GM23338 (cell line): Measurements from ENCODE around the gene SHOC1. TPM values are rescaled to one million over a fixed set of nuclear protein-coding genes. Genes with fewer than 3 reads are reported as not detected.

ENCODE experiments used
- ATAC-seq: fragments of 200-7000 bp; cut with Tn5 transposase; 3 replicates; pipeline ENCODE4 v1.9.1; 2020
- DNase-seq: peaks from one replicate; pipeline ENCODE4 v3.0.0-alpha.2; 2015; ENCODE audit warnings: low spot score
- H2AFZ ChIP-seq: fragments of 200-600 bp; sonication (generic); 2 replicates; pipeline ENCODE4 v1.8.0; 2016; ENCODE audit warnings: antibody characterized with exemption, mild to moderate bottlenecking, moderate library complexity
- H3F3A ChIP-seq: fragments of 200-600 bp; sonication (generic); replicated peaks from 2 replicates; pipeline ENCODE4 v1.8.0; 2017; ENCODE audit warnings: antibody characterized with exemption, mixed run types, low read depth
- H3K27ac ChIP-seq: fragments of 200-600 bp; sonication (generic); 2 replicates; pipeline ENCODE4 v1.6.1; 2016; ENCODE audit warnings: low read depth
- H3K27me3 ChIP-seq: fragments of 200-600 bp; sonication (generic); 2 replicates; pipeline ENCODE4 v1.8.0; 2016; ENCODE audit warnings: mild to moderate bottlenecking, mixed run types, moderate library complexity; ENCODE audit not compliant: insufficient read depth
- H3K36me3 ChIP-seq: fragments of 200-600 bp; sonication (generic); 2 replicates; pipeline ENCODE4 v1.8.0; 2016; ENCODE audit warnings: mild to moderate bottlenecking; ENCODE audit not compliant: insufficient read depth
- H3K4me1 ChIP-seq: fragments of 200-600 bp; sonication (generic); 2 replicates; pipeline ENCODE4 v1.8.0; 2016; ENCODE audit warnings: mild to moderate bottlenecking, moderate library complexity; ENCODE audit not compliant: insufficient read depth
- H3K4me2 ChIP-seq: fragments of 200-600 bp; sonication (generic); 2 replicates; pipeline ENCODE4 v1.7.1; 2017; ENCODE audit warnings: mixed run types
- H3K4me3 ChIP-seq: fragments of 200-600 bp; sonication (generic); 2 replicates; pipeline ENCODE4 v1.6.1; 2016; ENCODE audit warnings: mixed run types
- H3K79me2 ChIP-seq: fragments of 200-600 bp; sonication (generic); replicated peaks from 2 replicates; pipeline ENCODE4 v1.8.0; 2017; ENCODE audit warnings: mild to moderate bottlenecking; ENCODE audit not compliant: insufficient read depth
- H3K9me2 ChIP-seq: fragments of 200-600 bp; sonication (generic); 2 replicates; pipeline ENCODE4 v1.8.0; 2017; ENCODE audit not compliant: insufficient read depth
- H4K20me1 ChIP-seq: fragments of 200-600 bp; sonication (generic); replicated peaks from 2 replicates; pipeline ENCODE4 v1.8.0; 2017; ENCODE audit warnings: mild to moderate bottlenecking; ENCODE audit not compliant: insufficient read depth
- H3K27ac Mint-ChIP-seq: 2 replicates; pipeline ENCODE4 v1.8.0; 2020; ENCODE audit warnings: inconsistent platforms, mild to moderate bottlenecking, moderate library complexity, mixed read lengths
- H3K27me3 Mint-ChIP-seq: 3 replicates; pipeline ENCODE4 v1.8.0; 2022; ENCODE audit warnings: low read depth, mild to moderate bottlenecking, moderate library complexity, mixed read lengths, inconsistent platforms; ENCODE audit not compliant: insufficient read depth, poor library complexity
- H3K36me3 Mint-ChIP-seq: 3 replicates; pipeline ENCODE4 v1.8.0; 2021; ENCODE audit warnings: low read depth, mild to moderate bottlenecking, inconsistent platforms, moderate library complexity, mixed read lengths
- H3K4me1 Mint-ChIP-seq: 3 replicates; pipeline ENCODE4 v1.8.0; 2020; ENCODE audit warnings: mild to moderate bottlenecking, inconsistent platforms, mixed read lengths
- H3K4me3 Mint-ChIP-seq: 3 replicates; pipeline ENCODE4 v1.8.0; 2021; ENCODE audit warnings: moderate library complexity, mild to moderate bottlenecking, inconsistent platforms, mixed read lengths
- H3K9me3 Mint-ChIP-seq: 3 replicates; pipeline ENCODE4 v1.8.0; 2020; ENCODE audit warnings: moderate library complexity, mild to moderate bottlenecking, inconsistent platforms, mixed read lengths
- CREB1 ChIP-seq: fragments of 250-450 bp; sonication (Bioruptor Pico); IDR thresholded peaks from 2 replicates; pipeline ENCODE4 v1.5.0; 2020; ENCODE audit warnings: low read depth, mild to moderate bottlenecking, moderate library complexity
- EZH2 ChIP-seq: fragments of 200-600 bp; sonication (generic); IDR thresholded peaks from one replicate; pipeline ENCODE4 v1.8.0; 2017; ENCODE audit warnings: antibody characterized with exemption, mild to moderate bottlenecking, low read depth; ENCODE audit not compliant: unreplicated experiment
- EZH2phosphoT487 ChIP-seq: fragments of 200-600 bp; sonication (generic); IDR thresholded peaks from one replicate; pipeline ENCODE4 v1.8.1; 2018; ENCODE audit warnings: antibody characterized with exemption; ENCODE audit not compliant: unreplicated experiment
- JUNB ChIP-seq: IDR thresholded peaks from one replicate; pipeline ENCODE4 v1.6.1; 2016; ENCODE audit warnings: antibody characterized with exemption; ENCODE audit not compliant: unreplicated experiment
- NANOG ChIP-seq: IDR thresholded peaks from 2 replicates; pipeline ENCODE4 v1.6.1; 2016; ENCODE audit warnings: antibody characterized with exemption, borderline replicate concordance
- POLR2AphosphoS5 ChIP-seq: IDR thresholded peaks from 2 replicates; pipeline ENCODE4 v1.6.1; 2016; ENCODE audit warnings: antibody characterized with exemption, low read depth
- STAT1 ChIP-seq: IDR thresholded peaks from one replicate; pipeline ENCODE4 v1.6.1; 2016; ENCODE audit warnings: antibody characterized with exemption; ENCODE audit not compliant: unreplicated experiment
- ZNF114 ChIP-seq: fragments of 250-450 bp; sonication (Bioruptor Pico); IDR thresholded peaks from 2 replicates; pipeline ENCODE4 v1.5.0; 2020; ENCODE audit warnings: mild to moderate bottlenecking, moderate library complexity
- ZNF331 ChIP-seq: fragments of 250-450 bp; sonication (Bioruptor Pico); IDR thresholded peaks from 2 replicates; pipeline ENCODE4 v1.5.0; 2020; ENCODE audit warnings: low read depth, mild to moderate bottlenecking, moderate library complexity
- polyA plus RNA-seq: library from polyadenylated mRNA; unstranded; fragments of >200 nt; fragmentation: Nextera tagmentation; extraction: Ambion mirVana; gene quantifications from 2 replicates; pipeline ENCODE4 v1.2.1, GENCODE V29; 2016
- total RNA-seq: library from RNA; depleted of rRNA; stranded (reverse); fragments of >200 nt; shearing (Covaris generic); gene quantifications from 2 replicates; pipeline ENCODE4 v1.2.3, GENCODE V29; 2014
- TF ChIP-seq, protein P1 (sequence below): IDR thresholded peaks from 2 replicates; pipeline ENCODE4 v1.6.1; 2016; ENCODE audit warnings: antibody characterized with exemption
- TF ChIP-seq, protein P2 (sequence below): fragments of 250-450 bp; sonication (Bioruptor Pico); IDR thresholded peaks from 2 replicates; pipeline ENCODE4 v1.5.0; 2020; ENCODE audit warnings: mild to moderate bottlenecking, moderate library complexity
- TF ChIP-seq, protein P3 (sequence below): IDR thresholded peaks from one replicate; pipeline ENCODE4 v1.6.1; 2018; ENCODE audit warnings: antibody characterized with exemption; ENCODE audit not compliant: unreplicated experiment
- TF ChIP-seq, protein P4 (sequence below), 2 experiments: fragments of 200-600 bp in 1 of 2; sonication (generic) in 1 of 2; conservative IDR thresholded peaks; 2 replicates each; pipeline versions ENCODE4 v1.5.1 to v1.6.1; 2016 to 2017; ENCODE audit warnings: antibody characterized with exemption in 2 of 2, low read depth in 2 of 2, mild to moderate bottlenecking in 2 of 2, moderate library complexity in 1 of 2

Gene SHOC1
- total and polyA plus RNA-seq, 2 experiments from 2014 or later, result 0.39 TPM; not detected in 1

DNA sequence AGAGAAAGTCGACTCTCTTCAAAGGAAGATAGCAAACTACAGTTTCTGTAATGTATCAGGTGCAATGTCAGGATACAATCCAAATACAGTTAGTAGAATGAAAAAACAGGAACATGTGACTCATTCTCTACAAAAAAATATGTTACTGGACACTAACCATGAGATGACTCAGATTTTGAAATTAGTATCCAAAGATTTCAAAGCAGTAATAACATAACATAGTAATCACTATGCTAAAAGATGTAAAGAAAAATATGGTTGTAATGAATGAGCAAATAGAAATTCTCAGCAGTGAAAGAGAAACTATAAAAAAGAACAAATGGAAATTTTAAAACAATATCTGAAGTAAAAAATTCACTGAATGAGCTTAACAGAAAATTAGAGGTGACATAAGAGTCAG is 42.3 kb downstream of the SHOC1 start:
- Histone ChIP-seq H3K4me3 (no peak overlapping the region), H3F3A (no peaks in the 10 kb centered on the region), H3K27ac (no peak overlapping the region), H3K4me1 (no peaks in the 10 kb centered on the region), H3K4me2 (no peak overlapping the region), H2AFZ (no peak overlapping the region), H3K9me2 (no peaks in the 10 kb centered on the region), H4K20me1 (no peaks in the 10 kb centered on the region), H3K27me3 (no peaks in the 10 kb centered on the region), H3K79me2 (no peaks in the 10 kb centered on the region), H3K36me3 (no peaks in the 10 kb centered on the region)
- Mint-ChIP-seq H3K4me1 (no peaks in the 10 kb centered on the region), H3K9me3 (peaks cover 14% of the 10 kb centered on the region; the same call in 2 of the 3 replicates), H3K27me3 (peaks cover under 1% of the 10 kb centered on the region), H3K27ac (no peak overlapping the region), H3K36me3 (no peaks in the 10 kb centered on the region; the same call in 2 of the 3 replicates), H3K4me3 (no peak overlapping the region)
- DNase-seq (no peak), ATAC-seq (no peak)
- TF ChIP-seq STAT1, result no peak
- TF ChIP-seq JUNB, result no peak
- TF ChIP-seq ZNF331 (CRISPR knock-in tag), result no peak
- TF ChIP-seq, protein P1, sequence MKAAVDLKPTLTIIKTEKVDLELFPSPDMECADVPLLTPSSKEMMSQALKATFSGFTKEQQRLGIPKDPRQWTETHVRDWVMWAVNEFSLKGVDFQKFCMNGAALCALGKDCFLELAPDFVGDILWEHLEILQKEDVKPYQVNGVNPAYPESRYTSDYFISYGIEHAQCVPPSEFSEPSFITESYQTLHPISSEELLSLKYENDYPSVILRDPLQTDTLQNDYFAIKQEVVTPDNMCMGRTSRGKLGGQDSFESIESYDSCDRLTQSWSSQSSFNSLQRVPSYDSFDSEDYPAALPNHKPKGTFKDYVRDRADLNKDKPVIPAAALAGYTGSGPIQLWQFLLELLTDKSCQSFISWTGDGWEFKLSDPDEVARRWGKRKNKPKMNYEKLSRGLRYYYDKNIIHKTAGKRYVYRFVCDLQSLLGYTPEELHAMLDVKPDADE, result no peak
- TF ChIP-seq, protein P2, sequence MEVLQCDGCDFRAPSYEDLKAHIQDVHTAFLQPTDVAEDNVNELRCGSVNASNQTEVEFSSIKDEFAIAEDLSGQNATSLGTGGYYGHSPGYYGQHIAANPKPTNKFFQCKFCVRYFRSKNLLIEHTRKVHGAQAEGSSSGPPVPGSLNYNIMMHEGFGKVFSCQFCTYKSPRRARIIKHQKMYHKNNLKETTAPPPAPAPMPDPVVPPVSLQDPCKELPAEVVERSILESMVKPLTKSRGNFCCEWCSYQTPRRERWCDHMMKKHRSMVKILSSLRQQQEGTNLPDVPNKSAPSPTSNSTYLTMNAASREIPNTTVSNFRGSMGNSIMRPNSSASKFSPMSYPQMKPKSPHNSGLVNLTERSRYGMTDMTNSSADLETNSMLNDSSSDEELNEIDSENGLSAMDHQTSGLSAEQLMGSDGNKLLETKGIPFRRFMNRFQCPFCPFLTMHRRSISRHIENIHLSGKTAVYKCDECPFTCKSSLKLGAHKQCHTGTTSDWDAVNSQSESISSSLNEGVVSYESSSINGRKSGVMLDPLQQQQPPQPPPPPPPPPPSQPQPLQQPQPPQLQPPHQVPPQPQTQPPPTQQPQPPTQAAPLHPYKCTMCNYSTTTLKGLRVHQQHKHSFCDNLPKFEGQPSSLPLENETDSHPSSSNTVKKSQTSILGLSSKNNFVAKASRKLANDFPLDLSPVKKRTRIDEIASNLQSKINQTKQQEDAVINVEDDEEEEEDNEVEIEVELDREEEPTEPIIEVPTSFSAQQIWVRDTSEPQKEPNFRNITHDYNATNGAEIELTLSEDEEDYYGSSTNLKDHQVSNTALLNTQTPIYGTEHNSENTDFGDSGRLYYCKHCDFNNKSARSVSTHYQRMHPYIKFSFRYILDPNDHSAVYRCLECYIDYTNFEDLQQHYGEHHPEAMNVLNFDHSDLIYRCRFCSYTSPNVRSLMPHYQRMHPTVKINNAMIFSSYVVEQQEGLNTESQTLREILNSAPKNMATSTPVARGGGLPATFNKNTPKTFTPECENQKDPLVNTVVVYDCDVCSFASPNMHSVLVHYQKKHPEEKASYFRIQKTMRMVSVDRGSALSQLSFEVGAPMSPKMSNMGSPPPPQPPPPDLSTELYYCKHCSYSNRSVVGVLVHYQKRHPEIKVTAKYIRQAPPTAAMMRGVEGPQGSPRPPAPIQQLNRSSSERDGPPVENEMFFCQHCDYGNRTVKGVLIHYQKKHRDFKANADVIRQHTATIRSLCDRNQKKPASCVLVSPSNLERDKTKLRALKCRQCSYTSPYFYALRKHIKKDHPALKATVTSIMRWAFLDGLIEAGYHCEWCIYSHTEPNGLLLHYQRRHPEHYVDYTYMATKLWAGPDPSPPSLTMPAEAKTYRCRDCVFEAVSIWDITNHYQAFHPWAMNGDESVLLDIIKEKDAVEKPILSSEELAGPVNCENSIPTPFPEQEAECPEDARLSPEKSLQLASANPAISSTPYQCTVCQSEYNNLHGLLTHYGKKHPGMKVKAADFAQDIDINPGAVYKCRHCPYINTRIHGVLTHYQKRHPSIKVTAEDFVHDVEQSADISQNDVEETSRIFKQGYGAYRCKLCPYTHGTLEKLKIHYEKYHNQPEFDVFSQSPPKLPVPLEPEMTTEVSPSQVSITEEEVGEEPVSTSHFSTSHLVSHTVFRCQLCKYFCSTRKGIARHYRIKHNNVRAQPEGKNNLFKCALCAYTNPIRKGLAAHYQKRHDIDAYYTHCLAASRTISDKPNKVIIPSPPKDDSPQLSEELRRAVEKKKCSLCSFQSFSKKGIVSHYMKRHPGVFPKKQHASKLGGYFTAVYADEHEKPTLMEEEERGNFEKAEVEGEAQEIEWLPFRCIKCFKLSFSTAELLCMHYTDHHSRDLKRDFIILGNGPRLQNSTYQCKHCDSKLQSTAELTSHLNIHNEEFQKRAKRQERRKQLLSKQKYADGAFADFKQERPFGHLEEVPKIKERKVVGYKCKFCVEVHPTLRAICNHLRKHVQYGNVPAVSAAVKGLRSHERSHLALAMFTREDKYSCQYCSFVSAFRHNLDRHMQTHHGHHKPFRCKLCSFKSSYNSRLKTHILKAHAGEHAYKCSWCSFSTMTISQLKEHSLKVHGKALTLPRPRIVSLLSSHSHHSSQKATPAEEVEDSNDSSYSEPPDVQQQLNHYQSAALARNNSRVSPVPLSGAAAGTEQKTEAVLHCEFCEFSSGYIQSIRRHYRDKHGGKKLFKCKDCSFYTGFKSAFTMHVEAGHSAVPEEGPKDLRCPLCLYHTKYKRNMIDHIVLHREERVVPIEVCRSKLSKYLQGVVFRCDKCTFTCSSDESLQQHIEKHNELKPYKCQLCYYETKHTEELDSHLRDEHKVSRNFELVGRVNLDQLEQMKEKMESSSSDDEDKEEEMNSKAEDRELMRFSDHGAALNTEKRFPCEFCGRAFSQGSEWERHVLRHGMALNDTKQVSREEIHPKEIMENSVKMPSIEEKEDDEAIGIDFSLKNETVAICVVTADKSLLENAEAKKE (CRISPR knock-in tag), result no peak
- TF ChIP-seq EZH2, result no peak
- TF ChIP-seq EZH2phosphoT487, result no peak
- TF ChIP-seq POLR2AphosphoS5, result no peak
- TF ChIP-seq, protein P3, sequence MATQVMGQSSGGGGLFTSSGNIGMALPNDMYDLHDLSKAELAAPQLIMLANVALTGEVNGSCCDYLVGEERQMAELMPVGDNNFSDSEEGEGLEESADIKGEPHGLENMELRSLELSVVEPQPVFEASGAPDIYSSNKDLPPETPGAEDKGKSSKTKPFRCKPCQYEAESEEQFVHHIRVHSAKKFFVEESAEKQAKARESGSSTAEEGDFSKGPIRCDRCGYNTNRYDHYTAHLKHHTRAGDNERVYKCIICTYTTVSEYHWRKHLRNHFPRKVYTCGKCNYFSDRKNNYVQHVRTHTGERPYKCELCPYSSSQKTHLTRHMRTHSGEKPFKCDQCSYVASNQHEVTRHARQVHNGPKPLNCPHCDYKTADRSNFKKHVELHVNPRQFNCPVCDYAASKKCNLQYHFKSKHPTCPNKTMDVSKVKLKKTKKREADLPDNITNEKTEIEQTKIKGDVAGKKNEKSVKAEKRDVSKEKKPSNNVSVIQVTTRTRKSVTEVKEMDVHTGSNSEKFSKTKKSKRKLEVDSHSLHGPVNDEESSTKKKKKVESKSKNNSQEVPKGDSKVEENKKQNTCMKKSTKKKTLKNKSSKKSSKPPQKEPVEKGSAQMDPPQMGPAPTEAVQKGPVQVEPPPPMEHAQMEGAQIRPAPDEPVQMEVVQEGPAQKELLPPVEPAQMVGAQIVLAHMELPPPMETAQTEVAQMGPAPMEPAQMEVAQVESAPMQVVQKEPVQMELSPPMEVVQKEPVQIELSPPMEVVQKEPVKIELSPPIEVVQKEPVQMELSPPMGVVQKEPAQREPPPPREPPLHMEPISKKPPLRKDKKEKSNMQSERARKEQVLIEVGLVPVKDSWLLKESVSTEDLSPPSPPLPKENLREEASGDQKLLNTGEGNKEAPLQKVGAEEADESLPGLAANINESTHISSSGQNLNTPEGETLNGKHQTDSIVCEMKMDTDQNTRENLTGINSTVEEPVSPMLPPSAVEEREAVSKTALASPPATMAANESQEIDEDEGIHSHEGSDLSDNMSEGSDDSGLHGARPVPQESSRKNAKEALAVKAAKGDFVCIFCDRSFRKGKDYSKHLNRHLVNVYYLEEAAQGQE, result no peak
- TF ChIP-seq CREB1 (CRISPR knock-in tag), result no peak
- TF ChIP-seq, protein P4, sequence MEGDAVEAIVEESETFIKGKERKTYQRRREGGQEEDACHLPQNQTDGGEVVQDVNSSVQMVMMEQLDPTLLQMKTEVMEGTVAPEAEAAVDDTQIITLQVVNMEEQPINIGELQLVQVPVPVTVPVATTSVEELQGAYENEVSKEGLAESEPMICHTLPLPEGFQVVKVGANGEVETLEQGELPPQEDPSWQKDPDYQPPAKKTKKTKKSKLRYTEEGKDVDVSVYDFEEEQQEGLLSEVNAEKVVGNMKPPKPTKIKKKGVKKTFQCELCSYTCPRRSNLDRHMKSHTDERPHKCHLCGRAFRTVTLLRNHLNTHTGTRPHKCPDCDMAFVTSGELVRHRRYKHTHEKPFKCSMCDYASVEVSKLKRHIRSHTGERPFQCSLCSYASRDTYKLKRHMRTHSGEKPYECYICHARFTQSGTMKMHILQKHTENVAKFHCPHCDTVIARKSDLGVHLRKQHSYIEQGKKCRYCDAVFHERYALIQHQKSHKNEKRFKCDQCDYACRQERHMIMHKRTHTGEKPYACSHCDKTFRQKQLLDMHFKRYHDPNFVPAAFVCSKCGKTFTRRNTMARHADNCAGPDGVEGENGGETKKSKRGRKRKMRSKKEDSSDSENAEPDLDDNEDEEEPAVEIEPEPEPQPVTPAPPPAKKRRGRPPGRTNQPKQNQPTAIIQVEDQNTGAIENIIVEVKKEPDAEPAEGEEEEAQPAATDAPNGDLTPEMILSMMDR (conservative IDR thresholded peaks at IDR 0.05; ENCODE audit: low read depth in 2 of 2), result no peak
- no peak for TF ChIP-seq NANOG
- TF ChIP-seq ZNF114 (CRISPR knock-in tag), result no peak
